Stimulated activated CD8-positive, alpha-beta memory T cell treated with anti-CD3 and anti-CD28 coated beads, Interleukin-2, amount 100 ng/mL, for 48 hours (primary cell): Measurements from ENCODE around the gene ALLC.

Source experiments
- DNase-seq, 2 donors: peaks; one replicate each; pipeline ENCODE4 v3.0.0-alpha.2; 2020; ENCODE audit warnings: low read depth in 2 of 2

Gene ALLC

DNA sequence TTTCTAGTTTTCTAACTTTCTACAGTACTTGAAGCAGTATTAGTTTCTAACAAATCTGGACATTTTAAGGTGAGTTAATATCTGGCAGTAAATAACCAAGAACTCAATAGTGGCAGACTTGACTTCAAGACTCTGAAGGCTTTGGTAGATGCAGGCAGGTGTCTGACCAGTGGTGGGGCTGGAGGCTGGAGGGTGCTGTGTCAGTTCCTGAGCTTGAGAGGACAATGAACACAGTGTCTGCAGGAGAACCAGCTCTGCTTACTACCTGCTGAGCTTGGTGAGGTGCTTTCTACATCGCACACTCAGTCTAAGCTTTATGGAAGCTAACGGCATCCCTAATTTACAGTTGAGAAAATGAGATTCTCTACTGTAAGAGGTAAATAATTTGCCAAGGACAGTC, 21.2 kb downstream of the ALLC start:
- DNase-seq: no peak

DNA sequence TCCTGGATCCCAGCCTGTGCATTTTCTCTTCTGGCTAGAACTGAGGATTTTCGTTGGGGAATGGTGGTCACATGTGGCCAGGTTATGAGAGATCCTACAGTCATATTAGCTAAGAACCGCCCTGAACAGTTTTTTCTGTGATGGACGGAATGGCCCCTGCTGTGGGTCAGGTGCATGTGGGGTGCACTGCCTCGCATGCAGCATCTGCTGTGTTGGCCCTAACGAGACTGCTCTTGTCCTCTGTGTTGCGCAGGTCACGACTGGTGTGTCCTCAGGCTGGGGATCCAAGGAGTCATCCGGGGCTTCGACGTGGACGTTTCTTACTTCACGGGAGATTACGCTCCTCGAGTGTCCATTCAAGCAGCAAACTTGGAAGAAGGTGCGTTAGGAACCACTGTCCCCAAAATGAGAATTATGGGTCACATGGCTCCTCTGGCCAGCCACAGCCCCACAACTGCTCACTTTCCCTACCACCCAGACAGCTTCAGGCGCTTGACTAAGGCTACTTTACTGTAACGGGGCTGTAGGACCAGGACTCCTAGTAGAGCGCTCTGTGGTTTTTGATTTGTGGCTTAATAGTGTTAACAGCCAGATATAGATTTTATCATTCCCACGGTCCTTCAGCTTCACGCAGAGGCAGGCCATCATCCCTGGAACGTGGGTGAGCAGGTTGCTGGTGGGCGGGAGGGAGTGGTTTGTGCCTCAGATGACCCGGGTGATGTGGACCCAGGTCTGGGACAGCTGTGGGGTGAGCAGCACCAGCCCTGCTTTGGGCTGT, 21.8 kb downstream of the ALLC start:
- no peak for DNase-seq

DNA sequence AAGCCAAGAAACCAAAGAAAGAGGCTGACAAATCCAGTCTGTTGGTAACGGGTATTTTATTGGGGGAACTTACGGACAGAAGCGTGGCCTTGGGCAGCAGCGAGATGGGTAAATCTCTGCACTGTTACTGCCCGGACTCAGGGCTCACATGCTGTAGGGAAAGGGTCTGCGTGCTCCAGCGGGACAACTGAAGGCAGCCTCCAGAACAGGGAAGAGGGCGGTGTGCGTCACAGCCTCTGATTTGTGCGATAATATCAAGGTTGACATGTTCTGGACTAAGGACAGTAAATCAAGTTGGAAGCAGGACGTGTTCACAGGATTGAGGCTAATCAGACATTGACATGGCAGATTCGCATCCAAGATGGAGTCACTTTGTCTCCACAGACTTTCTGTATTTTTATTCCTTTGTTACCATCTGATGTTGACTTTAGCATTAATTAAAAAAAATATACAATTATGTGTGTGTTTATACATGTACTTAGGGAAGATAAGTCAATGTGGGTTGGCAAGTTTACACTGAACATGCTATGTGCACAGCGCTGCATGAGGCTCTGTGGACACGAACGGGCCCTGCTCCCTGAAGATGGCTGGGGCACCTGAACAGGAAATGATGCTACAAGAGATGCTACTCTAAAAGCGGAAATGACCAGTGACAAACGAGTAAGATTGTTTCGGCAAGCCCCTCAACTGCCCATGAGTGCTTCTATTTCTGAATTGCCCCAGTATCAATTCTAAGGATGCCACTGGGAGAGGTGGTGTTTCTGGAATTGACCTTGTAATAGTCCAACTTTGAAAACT, 22.7 kb downstream of the ALLC start:
- no peak for DNase-seq

DNA sequence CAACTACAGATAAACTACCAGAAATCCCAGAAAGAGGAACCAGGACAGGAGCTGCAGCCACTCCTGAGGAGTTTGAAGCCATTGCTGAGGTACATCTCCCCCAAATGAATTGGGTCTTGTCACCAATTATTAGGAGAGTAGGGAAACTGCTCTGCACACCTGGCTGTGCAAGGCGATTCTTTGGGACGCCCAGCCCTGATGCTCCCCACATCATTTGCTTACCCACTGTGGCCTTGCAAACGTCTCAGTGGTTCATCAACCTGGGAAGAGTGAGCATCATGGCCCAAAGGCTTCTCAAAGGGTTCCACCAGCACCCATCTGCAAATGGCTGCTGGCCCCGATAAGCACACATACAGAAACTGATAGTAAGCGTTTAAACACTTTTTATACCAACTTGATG, 23.6 kb downstream of the ALLC start:
- DNase-seq: no peak

DNA sequence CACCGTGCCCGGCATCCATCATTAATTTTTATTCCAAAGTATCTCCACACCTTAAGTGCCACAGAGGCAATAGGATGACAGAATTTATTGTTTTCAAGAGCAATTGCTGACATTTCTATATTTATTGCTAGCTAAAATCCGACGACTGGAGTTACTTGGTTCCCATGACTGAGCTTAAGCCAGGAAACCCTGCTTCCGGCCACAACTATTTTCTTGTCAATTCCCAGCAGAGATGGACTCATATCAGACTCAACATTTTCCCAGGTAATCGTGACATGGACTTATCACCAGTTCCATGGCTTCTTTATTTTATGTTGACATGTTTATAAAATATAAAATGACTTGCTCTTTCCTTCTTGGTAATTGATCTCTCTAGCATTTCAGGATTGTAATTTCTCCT, 24.8 kb downstream of the ALLC start:
- DNase-seq: no peak

DNA sequence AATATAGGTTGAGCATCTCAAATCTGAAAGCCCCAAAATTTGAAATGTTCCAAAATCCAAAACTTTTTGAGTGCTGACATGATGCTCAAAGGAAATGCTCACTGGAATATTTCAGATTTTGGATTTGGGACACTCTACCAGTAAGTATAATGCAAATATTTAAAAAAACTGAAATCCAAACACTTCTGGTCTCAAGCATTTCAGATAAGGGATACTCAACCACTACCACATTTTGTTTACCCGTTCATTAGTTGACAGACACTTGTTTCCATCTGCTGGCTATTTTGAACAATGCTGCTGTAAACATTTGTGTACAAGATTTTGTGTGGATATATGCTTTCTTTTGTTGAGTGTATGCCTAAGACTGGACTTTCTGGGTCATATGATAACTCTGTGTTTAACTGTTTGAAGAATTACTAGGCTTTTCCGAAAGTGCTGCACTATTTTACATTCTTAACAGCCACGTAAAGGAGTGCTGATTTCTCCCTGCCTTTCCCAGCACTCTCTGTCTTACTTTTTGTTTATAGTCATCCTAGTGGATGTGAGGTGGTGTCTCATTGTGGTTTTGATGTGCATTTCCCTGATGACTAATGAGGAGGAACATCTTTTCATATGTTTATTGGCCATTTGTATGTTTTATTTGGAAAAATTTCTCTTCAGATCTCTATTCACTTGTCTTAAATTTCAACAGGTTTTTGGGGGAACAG, 25.9 kb downstream of the ALLC start:
- DNase-seq: no peak

DNA sequence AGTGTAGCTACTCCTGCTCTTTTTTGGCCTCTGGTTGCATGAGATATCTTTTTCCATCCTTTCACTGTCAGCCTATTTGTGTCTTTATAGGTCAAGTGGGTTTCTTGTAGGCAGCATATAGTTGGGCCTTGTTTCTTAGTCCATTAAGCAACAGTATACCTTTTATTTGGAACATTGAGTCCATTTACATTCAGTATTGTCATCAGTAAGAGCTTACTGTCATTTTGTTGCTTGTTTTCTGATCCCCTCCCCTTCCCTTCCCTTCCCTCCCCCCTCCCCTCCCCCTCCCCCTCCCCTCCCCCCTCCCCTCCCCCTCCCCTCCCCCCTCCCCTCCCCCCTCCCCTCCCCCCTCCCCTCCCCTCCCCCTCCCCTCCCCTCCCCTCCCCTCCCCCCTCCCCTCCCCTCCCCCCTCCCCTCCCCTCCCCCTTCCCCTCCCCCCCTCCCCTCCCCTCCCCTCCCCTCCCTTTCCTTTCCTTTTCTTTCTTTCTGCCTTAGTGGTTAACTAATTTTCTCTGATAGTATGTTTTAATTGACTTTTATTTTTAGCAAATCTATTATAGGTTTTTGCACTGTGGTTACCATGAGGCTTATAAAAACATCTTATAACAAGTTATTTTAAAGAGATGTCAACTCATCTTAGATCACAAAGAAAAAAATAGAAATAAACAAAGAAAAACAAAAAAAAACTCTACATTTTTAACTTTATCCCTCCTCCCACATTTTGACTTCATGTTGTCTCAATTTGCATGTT, 32.2 kb downstream of the ALLC start:
- DNase-seq: no peak

DNA sequence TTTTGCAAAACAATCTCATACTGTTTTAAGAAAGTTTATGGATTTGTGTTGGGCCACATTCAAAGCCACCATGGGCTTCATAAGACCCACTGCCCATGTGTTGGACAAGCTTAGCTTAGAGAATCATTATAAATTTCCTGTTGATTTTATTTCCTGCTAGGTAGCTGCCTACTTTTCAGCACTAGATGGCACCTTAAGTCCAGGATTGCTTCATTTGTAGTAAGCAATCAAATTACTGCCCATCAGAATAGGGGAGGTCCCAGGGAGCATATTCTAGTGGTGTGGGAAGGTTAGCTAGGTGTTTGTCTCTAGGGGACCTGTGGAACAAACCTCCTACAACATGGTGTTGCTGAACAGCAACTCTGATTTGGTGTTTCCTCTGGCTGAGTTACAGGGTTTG, 34.4 kb downstream of the ALLC start:
- no peak for DNase-seq

DNA sequence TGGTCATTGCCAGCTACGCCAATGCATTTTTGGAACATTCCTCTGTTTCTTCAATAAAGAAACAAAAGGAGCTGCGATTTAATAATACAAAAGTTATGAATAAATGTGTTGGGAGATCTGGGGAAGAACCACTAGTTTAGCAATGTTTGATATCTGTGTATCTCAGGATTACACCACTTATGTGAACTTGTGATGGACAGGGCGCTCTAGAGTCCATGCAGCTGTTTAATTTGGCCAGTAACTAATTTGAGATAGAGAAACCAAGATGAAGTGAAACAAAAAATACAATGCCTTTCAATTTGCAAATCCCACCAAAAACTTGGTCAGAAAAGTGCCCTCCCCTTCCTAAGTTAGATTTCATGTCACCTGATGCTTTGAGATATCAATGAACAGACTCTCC, 38.5 kb downstream of the ALLC start:
- DNase-seq: no peak

DNA sequence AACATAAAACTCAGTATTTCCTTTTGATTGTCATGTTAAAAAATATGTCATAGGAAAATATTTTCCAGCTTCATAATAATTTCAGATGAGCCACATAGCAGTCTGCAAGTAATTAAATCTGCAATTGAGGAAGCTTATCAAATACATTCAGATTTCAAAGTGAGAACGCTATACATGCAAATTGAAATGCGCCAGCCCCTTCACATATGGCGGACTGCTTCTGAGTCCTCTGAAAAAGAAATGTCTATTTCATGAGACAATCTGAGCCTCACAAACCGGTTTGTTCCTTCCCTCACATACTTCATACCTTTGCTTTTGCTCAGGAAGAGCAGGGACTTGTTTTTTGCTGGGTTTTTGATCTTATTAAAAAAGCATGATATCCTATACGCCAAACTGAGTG, 43.1 kb downstream of the ALLC start:
- no peak for DNase-seq

DNA sequence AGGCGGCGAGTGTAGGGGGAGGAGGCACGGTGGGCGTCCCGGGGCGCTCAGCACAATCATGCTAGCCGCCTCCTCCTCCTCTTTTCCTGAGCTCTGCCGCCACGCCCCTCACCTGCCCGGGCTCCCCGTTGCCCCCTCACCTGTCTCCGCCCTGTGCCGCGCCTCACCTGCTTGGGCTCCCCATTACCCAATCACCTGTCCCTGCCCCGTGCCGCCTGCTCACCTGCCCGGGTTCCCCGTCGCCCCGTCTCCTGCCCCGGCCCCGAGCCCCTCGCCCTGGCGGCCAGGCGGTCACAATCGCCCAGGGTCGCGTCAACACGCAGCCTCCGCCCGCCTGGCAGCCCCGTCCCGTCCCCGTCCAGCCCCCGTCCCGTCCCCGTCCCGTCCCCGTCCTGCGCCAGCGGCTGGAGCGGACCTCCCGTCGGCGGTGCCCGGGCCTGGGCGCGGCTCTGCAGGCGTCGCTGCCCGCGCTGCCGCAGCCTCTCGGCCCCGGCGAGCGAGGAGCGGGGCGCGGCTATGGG, 45.3 kb downstream of the ALLC start, which contains the start of gene DCDC2C:
Gene DCDC2C (plus strand): TSS at position 340 of the 521 bp plus-strand sequence. CDS start 177 bp downstream, at position 517.
- no peak for DNase-seq

DNA sequence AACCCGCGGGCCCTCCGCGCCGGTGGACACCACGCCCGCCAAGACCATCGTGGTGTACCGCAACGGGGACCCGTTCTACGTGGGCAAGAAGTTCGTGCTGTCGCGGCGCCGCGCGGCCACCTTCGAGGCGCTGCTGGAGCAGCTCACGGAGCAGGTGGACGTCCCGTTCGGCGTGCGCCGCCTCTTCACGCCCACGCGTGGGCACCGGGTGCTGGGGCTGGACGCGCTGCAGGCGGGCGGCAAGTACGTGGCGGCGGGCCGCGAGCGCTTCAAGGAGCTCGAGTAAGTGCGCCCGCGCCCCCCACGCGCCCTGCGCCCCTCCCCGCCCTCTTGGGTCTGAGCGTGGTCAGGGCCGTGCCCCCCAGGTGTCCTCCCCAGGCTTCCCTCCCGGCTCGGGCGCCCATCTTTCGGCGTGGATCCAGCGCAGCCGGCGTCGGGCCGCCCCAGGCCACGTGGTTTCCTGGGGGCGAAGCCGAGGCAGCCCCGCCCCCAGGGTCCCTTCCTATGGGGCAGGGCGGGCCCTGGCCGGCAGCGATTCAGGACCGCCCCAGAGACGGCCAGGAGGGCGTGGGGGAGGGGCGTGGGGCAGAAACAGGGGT, 45.9 kb downstream of the ALLC start:
- no peak for DNase-seq

DNA sequence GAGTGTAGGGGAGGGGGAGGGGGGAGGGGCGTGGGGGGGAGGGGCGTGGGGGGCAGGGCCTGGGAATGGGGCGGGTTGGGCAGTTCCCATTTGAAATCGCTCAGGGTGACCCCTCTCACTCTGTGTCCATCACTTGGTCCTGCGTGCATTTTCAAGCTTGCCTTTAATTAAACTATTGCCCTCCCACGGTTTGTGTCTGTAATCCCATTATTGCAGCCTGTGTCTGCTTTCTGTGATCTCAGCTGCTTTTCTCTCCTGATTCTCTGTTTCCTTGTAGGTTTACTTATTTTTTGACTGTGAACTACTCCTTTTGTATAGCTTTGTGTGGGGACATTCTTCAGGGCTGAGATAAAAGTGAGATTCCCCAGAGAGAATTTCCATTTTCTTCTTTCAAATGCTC, 46.7 kb downstream of the ALLC start:
- DNase-seq: no peak

DNA sequence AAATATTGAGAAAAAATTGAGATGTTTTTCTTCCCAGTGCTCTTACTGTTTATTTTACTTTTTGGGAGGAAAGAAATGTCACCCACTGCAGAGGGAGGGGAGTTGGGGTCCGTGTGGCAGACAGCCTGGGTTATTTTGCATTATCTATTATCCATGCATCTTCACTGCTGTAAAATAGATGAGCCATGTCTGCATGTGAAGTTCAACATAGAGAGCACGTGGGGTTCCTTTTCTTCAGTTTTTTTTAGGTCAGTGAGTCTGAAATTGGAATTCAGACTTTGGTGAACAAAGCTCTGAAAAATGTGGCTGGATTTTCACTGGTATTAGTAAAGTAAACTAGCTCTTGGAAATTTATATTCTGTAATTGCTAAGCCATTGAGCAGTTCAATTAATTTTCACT, 47.8 kb downstream of the ALLC start:
- no peak for DNase-seq

DNA sequence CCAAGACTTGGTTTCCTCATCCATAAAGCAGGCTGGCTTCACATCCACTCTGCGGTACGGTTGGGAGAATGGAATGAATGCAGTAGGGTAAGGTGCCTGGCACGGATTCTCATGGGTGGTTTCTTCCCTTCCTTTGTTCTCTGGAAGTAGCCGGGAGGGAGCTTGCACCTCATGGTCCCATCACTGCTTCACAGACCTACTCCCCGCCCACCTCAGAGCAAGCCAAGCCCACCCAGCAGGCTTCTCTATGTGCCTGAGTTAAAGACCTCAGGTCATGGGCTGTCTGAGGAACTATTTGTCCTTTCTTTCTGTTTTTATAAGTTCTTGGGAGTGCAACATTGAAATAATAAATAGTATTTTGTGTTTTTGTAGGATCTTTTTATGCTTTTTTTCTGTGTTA, 48.9 kb downstream of the ALLC start:
- DNase-seq: no peak

DNA sequence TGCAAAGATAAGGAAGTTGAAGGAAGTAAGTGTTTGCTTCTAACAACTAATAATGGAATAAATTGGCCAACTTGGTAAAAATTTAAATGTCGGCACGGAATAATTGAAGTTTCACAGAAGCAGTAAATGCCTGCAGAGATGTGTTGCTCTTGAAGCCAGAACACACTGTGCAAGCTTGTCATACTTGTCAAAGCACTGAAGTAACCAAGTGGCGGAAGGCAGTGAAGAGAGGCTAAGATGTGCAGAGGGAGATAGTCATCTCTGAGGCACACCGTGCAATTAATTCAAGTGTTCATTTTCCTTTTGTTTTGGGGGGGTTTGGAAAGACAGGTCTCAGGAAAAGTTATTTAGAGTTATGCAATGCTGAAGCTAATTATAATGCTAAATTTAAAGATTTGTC, 50.6 kb downstream of the ALLC start:
- no peak for DNase-seq

DNA sequence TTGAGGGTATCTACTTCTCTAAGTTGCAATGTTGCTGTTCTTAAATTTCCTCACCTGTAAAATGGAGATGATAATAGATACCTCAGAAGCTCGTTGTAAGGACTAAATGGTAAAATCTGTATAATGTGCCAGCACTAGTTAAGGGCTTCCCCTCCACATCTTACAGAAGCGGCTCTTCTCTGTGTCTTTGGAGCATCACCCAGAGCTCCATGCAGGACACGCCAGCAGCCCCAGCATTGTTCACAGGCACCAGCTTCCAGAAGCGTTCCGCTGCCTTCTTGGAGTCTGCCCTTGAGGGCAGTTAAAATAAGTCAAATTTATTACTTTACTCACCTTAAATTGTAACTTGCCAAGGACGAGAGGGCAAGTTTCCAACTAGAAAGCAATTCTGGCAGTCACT, 51.2 kb downstream of the ALLC start:
- no peak for DNase-seq

DNA sequence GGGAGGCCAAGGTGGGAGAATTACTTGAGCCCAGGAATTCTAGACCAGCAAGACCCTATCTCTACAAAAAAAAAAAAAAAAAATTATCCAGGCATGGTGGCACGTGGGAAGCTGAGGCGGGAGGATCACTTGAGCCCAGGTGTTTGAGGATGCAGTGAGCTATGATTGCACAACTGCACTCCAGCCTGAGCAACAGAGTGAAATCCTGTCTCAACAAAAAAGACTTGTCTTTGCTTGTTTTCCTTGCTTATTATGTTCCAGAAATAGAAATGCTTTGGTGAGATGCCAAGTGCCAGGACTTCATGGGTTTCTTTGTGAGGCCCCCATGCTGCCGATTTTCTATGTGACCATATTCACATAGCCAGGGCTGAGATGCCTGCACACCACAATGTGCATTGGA, 54.4 kb downstream of the ALLC start:
- DNase-seq: no peak

DNA sequence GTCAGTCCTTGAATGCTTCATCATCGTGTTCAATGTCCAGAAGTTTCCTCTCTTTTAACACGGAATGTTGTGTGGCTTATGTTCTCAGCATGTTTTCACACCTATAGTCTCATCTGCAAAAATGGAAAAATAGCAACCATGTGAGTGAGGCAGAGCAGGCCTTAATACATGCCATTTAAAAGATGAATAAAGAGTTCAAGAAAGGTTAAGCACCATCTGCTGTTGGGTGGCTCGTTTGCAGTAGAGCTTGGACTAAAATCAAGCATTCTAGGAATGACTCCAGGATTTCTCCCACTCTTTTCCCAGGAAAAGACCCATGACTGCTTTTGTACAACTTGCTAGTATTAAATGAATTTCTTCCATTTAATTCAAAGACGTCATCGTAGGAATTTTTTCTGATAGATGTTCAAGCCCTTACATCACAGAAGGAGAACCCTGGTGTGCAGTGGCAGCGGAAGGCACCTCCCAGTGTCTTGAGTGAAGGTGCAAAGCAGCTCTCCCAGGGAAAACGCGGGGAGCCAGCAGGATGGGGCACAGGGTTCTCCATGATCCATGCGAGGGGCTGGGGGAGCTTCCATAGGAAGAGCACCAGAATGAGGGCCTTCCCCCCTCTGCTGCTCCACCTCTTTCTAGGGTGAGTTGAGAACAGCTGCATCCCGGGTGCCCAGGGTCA, 55.0 kb downstream of the ALLC start:
- no peak for DNase-seq

DNA sequence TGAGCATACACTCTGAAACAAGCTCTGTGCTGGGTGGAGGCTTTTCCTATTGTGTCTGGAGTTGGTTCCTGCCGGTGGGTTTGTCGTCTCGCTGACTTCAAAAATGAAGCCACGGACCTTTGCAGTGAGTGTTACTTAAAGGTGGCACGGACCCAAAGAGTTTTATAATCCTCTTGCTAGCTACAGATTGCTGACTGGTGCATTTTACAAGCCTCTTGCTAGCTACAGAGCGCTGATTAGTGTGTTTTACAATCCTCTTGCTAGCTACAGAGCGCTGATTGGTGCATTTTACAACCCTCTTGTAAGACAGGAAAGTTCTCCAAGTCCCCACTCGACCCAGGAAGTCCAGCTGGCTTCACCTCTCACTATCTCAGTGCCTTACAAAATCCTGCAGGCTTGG, 60.7 kb downstream of the ALLC start:
- DNase-seq: no peak

DNA sequence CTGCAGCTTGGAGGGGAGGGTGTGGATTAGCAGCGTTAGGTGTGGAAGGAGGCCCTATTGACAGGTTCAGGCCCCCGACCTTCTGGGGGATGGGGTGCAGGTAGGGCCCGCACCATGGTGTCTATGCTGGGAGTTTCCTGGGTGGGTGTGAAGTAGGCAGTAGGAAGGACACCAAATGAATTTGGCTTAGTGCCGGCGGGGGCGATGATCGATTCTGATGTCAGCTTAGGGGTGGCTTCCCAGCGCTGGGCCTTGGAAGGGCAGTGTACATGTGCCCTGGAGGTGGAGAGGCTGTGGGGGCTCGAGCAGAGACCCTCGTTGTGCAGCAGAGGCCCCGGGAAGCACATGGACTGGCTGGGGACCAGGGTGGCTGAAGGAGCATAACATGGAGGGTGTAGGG, 67.0 kb downstream of the ALLC start:
- DNase-seq: no peak
